Stimulated activated CD4-positive, alpha-beta T cell treated with anti-CD3 and anti-CD28 coated beads, Interleukin-4, amount 100 ng/mL, for 4 hours (primary cell): ENCODE results near the gene ZNF668.

Experiments used
- DNase-seq, 2 experiments: peaks; one replicate each; pipeline ENCODE4 v3.0.0-alpha.2; 2020

The ZNF668 gene

GRCh38 chr16:31073970-31074813 is at the start of gene ZNF668, which contains the start of gene ZNF646:
TSS of gene ZNF668 (minus strand) at chr16:31074240. CDS start at chr16:31064459, 9,781 bp downstream.
TSS of gene ZNF646 (plus strand) at chr16:31074422. CDS start at chr16:31076325, 1,903 bp downstream.
- peak; percentile 94 to 99 for DNase-seq

- DNase-seq, result no peak
Observed at GRCh38 chr16:31120129-31120528, 46.1 kb upstream of the ZNF668 start.

- DNase-seq, result no peak
Observed at GRCh38 chr16:31118223-31119155, 44.4 kb upstream of the ZNF668 start.

- peak; percentile 96 to 97 for DNase-seq
Observed at GRCh38 chr16:31117384-31118222, 43.6 kb upstream of the ZNF668 start, which contains the start of gene KAT8. TSS of gene KAT8 (plus strand) at chr16:31117664. CDS start at chr16:31117682, 18 bp downstream.

GRCh38 chr16:31114468-31114867 is 40.4 kb upstream of the ZNF668 start:
- no peak for DNase-seq

- no peak for DNase-seq
Observed at GRCh38 chr16:31113121-31114120, 39.4 kb upstream of the ZNF668 start.

- no peak for DNase-seq
Observed at GRCh38 chr16:31112711-31113110, 38.7 kb upstream of the ZNF668 start.

GRCh38 chr16:31111881-31112466 is 37.9 kb upstream of the ZNF668 start:
- no peak for DNase-seq

GRCh38 chr16:31110106-31111034 is 36.3 kb upstream of the ZNF668 start:
- DNase-seq, result no peak

GRCh38 chr16:31109622-31110021 is 35.6 kb upstream of the ZNF668 start:
- DNase-seq, result no peak

- no peak for DNase-seq
Observed at GRCh38 chr16:31108794-31109558, 34.9 kb upstream of the ZNF668 start.

- DNase-seq, result peak; percentile 61 to 75
Observed at GRCh38 chr16:31108035-31108793, 34.2 kb upstream of the ZNF668 start, which contains the start of gene BCKDK. TSS of gene BCKDK (plus strand) at chr16:31108386. CDS start at chr16:31109224, 838 bp downstream.

GRCh38 chr16:31107465-31107867 is 33.4 kb upstream of the ZNF668 start:
- DNase-seq, result no peak

- no peak for DNase-seq
Observed at GRCh38 chr16:31106509-31107464, 32.7 kb upstream of the ZNF668 start.

- peak; percentile 66 to 81 for DNase-seq
Observed at GRCh38 chr16:31105677-31106213, 31.7 kb upstream of the ZNF668 start.
